GM19193 (cell line): ENCODE data around the gene CYP2W1.
A peak's percentile ranks its signal among the peaks of the same experiment; 100 is the strongest.

Source experiments
- POLR2A ChIP-seq: IDR thresholded peaks from 4 replicates; pipeline ENCODE4 v1.6.1; 2011; ENCODE audit not compliant: insufficient read depth, insufficient read length; ENCODE audit errors: extremely low read depth

Gene CYP2W1

GRCh38 chr7:1021366-1021765, 38.4 kb downstream of the CYP2W1 start:
- no peak for TF ChIP-seq POLR2A

GRCh38 chr7:1021931-1022330, 39.0 kb downstream of the CYP2W1 start:
- no peak for TF ChIP-seq POLR2A

GRCh38 chr7:1022356-1022755, 39.4 kb downstream of the CYP2W1 start:
- TF ChIP-seq POLR2A = no peak

GRCh38 chr7:1022801-1023465, 40.0 kb downstream of the CYP2W1 start:
- peak; percentile 35 for TF ChIP-seq POLR2A

- peak; percentile 40 for TF ChIP-seq POLR2A
These were observed 41.4 kb downstream of the CYP2W1 start for GRCh38 chr7:1024331-1024841.

- TF ChIP-seq POLR2A = no peak
These were observed 42.1 kb downstream of the CYP2W1 start for GRCh38 chr7:1024876-1025742.

- peak; percentile 21 for TF ChIP-seq POLR2A
These were observed 43.0 kb downstream of the CYP2W1 start for GRCh38 chr7:1025743-1026581.

GRCh38 chr7:1026721-1027161, 43.8 kb downstream of the CYP2W1 start:
- TF ChIP-seq POLR2A = peak; percentile 9

GRCh38 chr7:1027242-1028043, 44.5 kb downstream of the CYP2W1 start:
- TF ChIP-seq POLR2A = no peak

GRCh38 chr7:1028044-1028770, 45.2 kb downstream of the CYP2W1 start:
- TF ChIP-seq POLR2A = peak; percentile 77

GRCh38 chr7:1028775-1029636, 46.0 kb downstream of the CYP2W1 start:
- no peak for TF ChIP-seq POLR2A

GRCh38 chr7:1029637-1030443, 46.9 kb downstream of the CYP2W1 start:
- TF ChIP-seq POLR2A = no peak
